IMR-90 (cell line): Measurements from ENCODE around the gene GATA5. TPM values are rescaled to one million over a fixed set of nuclear protein-coding genes. Genes with fewer than 3 reads are reported as not detected.

Experiments used
- ATAC-seq: fragments of 200-7000 bp; cut with Tn5 transposase; 2 replicates; pipeline ENCODE4 v1.9.1; 2020; ENCODE audit warnings: low read depth, mild to moderate bottlenecking, moderate library complexity
- BruUV-seq: library from RNA; stranded (reverse); fragments of 400-500 nt; replicated peaks from 2 replicates; lab custom pipeline; 2021; lab: Mats Ljungman, UMichigan
- CTCF ChIA-PET: fragments of 300-600 bp; formaldehyde crosslinking; extraction: SDS; loops from one replicate; lab custom pipeline; 2021; ENCODE audit warnings: antibody characterized with exemption; lab: Yijun Ruan, JAX
- POLR2A ChIA-PET: fragments of 300-600 bp; sonication (Branson Sonifier 250); formaldehyde crosslinking; loops from one replicate; lab custom pipeline; 2022; ENCODE audit warnings: antibody characterized with exemption; ENCODE audit not compliant: unreplicated experiment; lab: Charles Lee
- DNase-seq: peaks from one replicate; pipeline ENCODE4 v3.0.0; 2013
- H2AFZ ChIP-seq: replicated peaks from 2 replicates; pipeline ENCODE3; 2013; ENCODE audit warnings: low read length, mild to moderate bottlenecking; ENCODE audit not compliant: poor library complexity
- H2AK5ac ChIP-seq: 2 replicates; pipeline ENCODE4 v1.6.1; 2013; ENCODE audit warnings: low read depth, low read length, inconsistent platforms
- H2AK9ac ChIP-seq: replicated peaks from 2 replicates; pipeline ENCODE3; 2013; ENCODE audit warnings: mild to moderate bottlenecking, low read depth, low read length, moderate library complexity; ENCODE audit not compliant: poor library complexity
- H2BK120ac ChIP-seq: 2 replicates; pipeline ENCODE4 v1.6.1; 2013; ENCODE audit warnings: low read depth, low read length, inconsistent platforms
- H2BK15ac ChIP-seq: 3 replicates; pipeline ENCODE4 v1.6.1; 2013; ENCODE audit warnings: low read depth, low read length, inconsistent platforms
- H2BK20ac ChIP-seq: 2 replicates; pipeline ENCODE4 v1.6.1; 2013; ENCODE audit warnings: low read depth, mild to moderate bottlenecking, inconsistent platforms, low read length, moderate library complexity
- H2BK5ac ChIP-seq: 2 replicates; pipeline ENCODE4 v1.6.1; 2013; ENCODE audit warnings: mild to moderate bottlenecking, low read depth, low read length, inconsistent platforms; ENCODE audit not compliant: poor library complexity, severe bottlenecking
- H3K14ac ChIP-seq: replicated peaks from 2 replicates; pipeline ENCODE4 v1.6.1; 2013; ENCODE audit warnings: low read depth, low read length, inconsistent platforms
- H3K18ac ChIP-seq: 2 replicates; pipeline ENCODE4 v1.6.1; 2013; ENCODE audit warnings: low read depth, low read length, control low read depth
- H3K23ac ChIP-seq: 2 replicates; pipeline ENCODE4 v1.6.1; 2013; ENCODE audit warnings: low read depth, low read length, inconsistent platforms
- H3K27ac ChIP-seq: 2 replicates; pipeline ENCODE4 v1.5.1; 2013; ENCODE audit warnings: mild to moderate bottlenecking, control low read depth, low read length; ENCODE audit not compliant: insufficient read depth
- H3K27me3 ChIP-seq: 2 replicates; pipeline ENCODE4 v1.6.1; 2013; ENCODE audit warnings: low read length; ENCODE audit not compliant: control insufficient read depth, insufficient read depth
- H3K36me3 ChIP-seq: 2 replicates; pipeline ENCODE4 v1.6.1; 2013; ENCODE audit warnings: low read length, mixed read lengths; ENCODE audit not compliant: control insufficient read depth, insufficient read depth
- H3K4ac ChIP-seq: 2 replicates; pipeline ENCODE4 v1.6.1; 2013; ENCODE audit warnings: low read depth, low read length, inconsistent platforms
- H3K4me1 ChIP-seq: 2 replicates; pipeline ENCODE4 v1.6.1; 2013; ENCODE audit warnings: low read length, mixed read lengths; ENCODE audit not compliant: control insufficient read depth, insufficient read depth
- H3K4me2 ChIP-seq: 2 replicates; pipeline ENCODE4 v1.6.1; 2013; ENCODE audit warnings: low read depth, mild to moderate bottlenecking, control low read depth, low read length, moderate library complexity
- H3K4me3 ChIP-seq: 2 replicates; pipeline ENCODE4 v1.5.1; 2013; ENCODE audit warnings: low read depth, mild to moderate bottlenecking, control low read depth, low read length, moderate library complexity; ENCODE audit not compliant: insufficient read depth
- H3K56ac ChIP-seq: 2 replicates; pipeline ENCODE4 v1.6.1; 2013; ENCODE audit warnings: low read length, inconsistent platforms; ENCODE audit not compliant: insufficient read depth; ENCODE audit errors: extremely low read depth
- H3K79me1 ChIP-seq, 2 experiments: 2 replicates each; pipeline ENCODE4 v1.6.1; 2013; ENCODE audit warnings: low read length in 2 of 2, inconsistent platforms in 1 of 2, low read depth in 1 of 2
- H3K9ac ChIP-seq: 2 replicates; pipeline ENCODE4 v1.6.1; 2013; ENCODE audit warnings: low read depth, low read length, control low read depth
- H3K9me1 ChIP-seq: 2 replicates; pipeline ENCODE4 v1.6.1; 2013; ENCODE audit warnings: low read length, inconsistent platforms; ENCODE audit not compliant: insufficient read depth
- H3K9me3 ChIP-seq: 2 replicates; pipeline ENCODE4 v1.6.1; 2013; ENCODE audit warnings: low read length; ENCODE audit not compliant: control insufficient read depth, insufficient read depth
- H4K20me1 ChIP-seq: 2 replicates; pipeline ENCODE4 v1.6.1; 2013; ENCODE audit warnings: low read length, inconsistent platforms; ENCODE audit not compliant: insufficient read depth
- H4K5ac ChIP-seq: 2 replicates; pipeline ENCODE4 v1.6.1; 2013; ENCODE audit warnings: mild to moderate bottlenecking, low read depth, low read length, control low read depth
- H4K8ac ChIP-seq, 2 experiments: 2 replicates each; pipeline ENCODE4 v1.6.1; 2013; ENCODE audit warnings: low read depth in 2 of 2, low read length in 2 of 2, control low read depth in 1 of 2, inconsistent platforms in 1 of 2
- H4K91ac ChIP-seq: 2 replicates; pipeline ENCODE4 v1.6.1; 2013; ENCODE audit warnings: low read depth, low read length, inconsistent platforms; ENCODE audit not compliant: insufficient read depth
- BHLHE40 ChIP-seq: fragments of 150-350 bp; IDR thresholded peaks from 2 replicates; pipeline ENCODE4 v1.6.1; 2016; ENCODE audit warnings: mild to moderate bottlenecking, low read depth, low read length
- CEBPB ChIP-seq: IDR thresholded peaks from 2 replicates; pipeline ENCODE4 v1.6.1; 2012; ENCODE audit warnings: low read depth, low read length, improper control_type of control experiment
- CHD1 ChIP-seq: IDR thresholded peaks from 2 replicates; pipeline ENCODE4 v1.6.1; 2012; ENCODE audit warnings: low read depth, low read length, improper control_type of control experiment
- CTCF ChIP-seq: conservative IDR thresholded peaks from 2 replicates; pipeline ENCODE4 v1.5.1; 2012; ENCODE audit warnings: mild to moderate bottlenecking, low read depth, low read length, improper control_type of control experiment
- ELK1 ChIP-seq: fragments of 150-350 bp; IDR thresholded peaks from 2 replicates; pipeline ENCODE4 v1.6.1; 2016; ENCODE audit warnings: low read depth, mild to moderate bottlenecking, low read length, moderate library complexity, borderline replicate concordance
- FOS ChIP-seq: fragments of 150-350 bp; IDR thresholded peaks from 2 replicates; pipeline ENCODE4 v1.6.1; 2016; ENCODE audit warnings: low read depth, low read length
- MAFK ChIP-seq: IDR thresholded peaks from 2 replicates; pipeline ENCODE4 v1.6.1; 2012; ENCODE audit warnings: low read depth, low read length, improper control_type of control experiment
- MAZ ChIP-seq: IDR thresholded peaks from 2 replicates; pipeline ENCODE4 v1.6.1; 2012; ENCODE audit warnings: low read depth, mild to moderate bottlenecking, low read length, improper control_type of control experiment, moderate library complexity, borderline replicate concordance
- MXI1 ChIP-seq: IDR thresholded peaks from 2 replicates; pipeline ENCODE4 v1.6.1; 2012; ENCODE audit warnings: low read depth, mild to moderate bottlenecking, low read length, moderate library complexity, borderline replicate concordance
- NFE2L2 ChIP-seq: fragments of 150-350 bp; IDR thresholded peaks from 2 replicates; pipeline ENCODE4 v1.6.1; 2016; ENCODE audit warnings: low read depth, mild to moderate bottlenecking, low read length
- POLR2A ChIP-seq: IDR thresholded peaks from 2 replicates; pipeline ENCODE4 v1.6.1; 2012; ENCODE audit warnings: mild to moderate bottlenecking, low read depth, low read length
- RAD21 ChIP-seq: IDR thresholded peaks from 2 replicates; pipeline ENCODE4 v1.6.1; 2012; ENCODE audit warnings: low read length, improper control_type of control experiment
- RCOR1 ChIP-seq: IDR thresholded peaks from 2 replicates; pipeline ENCODE4 v1.6.1; 2012; ENCODE audit warnings: mild to moderate bottlenecking, low read length, improper control_type of control experiment; ENCODE audit not compliant: insufficient replicate concordance
- RFX5 ChIP-seq: IDR thresholded peaks from 2 replicates; pipeline ENCODE4 v1.8.0; 2012; ENCODE audit warnings: low read depth, mild to moderate bottlenecking, low read length, moderate library complexity
- SMC3 ChIP-seq: fragments of 150-350 bp; IDR thresholded peaks from 2 replicates; pipeline ENCODE4 v1.6.1; 2016; ENCODE audit warnings: low read depth, mild to moderate bottlenecking, antibody characterized with exemption, low read length, moderate library complexity
- WGBS, 2 experiments: methylation state at CpG; one replicate each; pipeline versions ENCODE4 v1.1.5 to v1.1.7; 2013; ENCODE audit warnings: missing lambda C conversion rate in 2 of 2; ENCODE audit not compliant: insufficient read length in 1 of 2; ENCODE audit errors: extremely low coverage in 2 of 2; 5-methylcytosine and 5-hydroxymethylcytosine counted together
- dilution Hi-C: fragments of 300-500 bp; cut with HindIII; formaldehyde crosslinking; loops from one replicate; pipeline ENCODE4 v1.14.3; 2018; ENCODE audit warnings: low sequenced_read_pairs; ENCODE audit not compliant: unreplicated experiment
- in situ Hi-C: fragments of 300-500 bp; cut with MboI; formaldehyde crosslinking; loops from 3 replicates; pipeline ENCODE4 v1.14.3; 2019; ENCODE audit warnings: low sequenced_read_pairs, inconsistent platforms, mixed read lengths
- intact Hi-C: fragments of 100-400 bp; cut with micrococcal nuclease; formaldehyde crosslinking; loops from 2 replicates; pipeline ENCODE4 v1.10.0; 2022
- polyA plus RNA-seq, 3 experiments: library from polyadenylated mRNA; depleted of rRNA; stranded (reverse); fragments of >200 nt; gene quantifications; 2 replicates each; pipeline ENCODE4 v1.2.3, GENCODE V29; 2012; ENCODE audit warnings: low replicate concordance in 1 of 3
- total RNA-seq: library from RNA; depleted of rRNA; stranded (reverse); fragments of >200 nt; gene quantifications from 2 replicates; pipeline ENCODE4 v1.2.3, GENCODE V29; 2012

GATA5 gene
- total and polyA plus RNA-seq, 2 of the 4 experiments (the other 2 are of a cell fraction) = not detected

GRCh38 chr20:62433658-62434497 lies 41.9 kb downstream of the GATA5 start:
- BruUV-seq = no TSS peak
- peaks cover 8% of the 10 kb centered on the region; the same call in 1 of the 2 replicates for H3K4me1 ChIP-seq
- H2BK20ac ChIP-seq = no peak overlapping the region
- H3K4me3 ChIP-seq = no peak overlapping the region
- in situ Hi-C loops (no loop called here), dilution Hi-C loops (no loop called here), intact Hi-C loops (no loop called here)
- peaks cover 77% of the 10 kb centered on the region for H3K27me3 ChIP-seq
- POLR2A ChIA-PET = no interaction called here
- no peak overlapping the region for H2AK5ac ChIP-seq
- no peak overlapping the region for H2BK5ac ChIP-seq
- H4K5ac ChIP-seq = no peak overlapping the region
- H2BK120ac ChIP-seq = no peak overlapping the region
- H3K9me1 ChIP-seq = no peaks in the 10 kb centered on the region; the same call in 1 of the 2 replicates
- H3K18ac ChIP-seq = no peak overlapping the region
- H4K8ac ChIP-seq = no peak overlapping the region
- ATAC-seq (no peak), DNase-seq (no peak)
- H3K4me2 ChIP-seq = no peak overlapping the region; the same call in 1 of the 2 replicates
- H3K4ac ChIP-seq = no peak overlapping the region
- H3K36me3 ChIP-seq = no peaks in the 10 kb centered on the region
- H3K9ac ChIP-seq = no peak overlapping the region
- no peak overlapping the region for H2AK9ac ChIP-seq
- H3K23ac ChIP-seq = no peak overlapping the region
- no peak overlapping the region for H3K27ac ChIP-seq
- no peaks in the 10 kb centered on the region for H4K20me1 ChIP-seq
- no peak overlapping the region for H2BK15ac ChIP-seq
- H3K79me1 ChIP-seq = no peaks in the 10 kb centered on the region
- H3K14ac ChIP-seq = no peak overlapping the region
- no peak overlapping the region for H2AFZ ChIP-seq
- H3K9me3 ChIP-seq = peaks cover 7% of the 10 kb centered on the region
- no peak overlapping the region for H3K56ac ChIP-seq
- WGBS, 2 experiments = 10% methylated on average over 10 of the region's 32 CpGs; no CpG with 5 or more reads in 1 of the 2 experiments
- H4K91ac ChIP-seq = no peak overlapping the region
- CTCF ChIA-PET = no interaction called here
- TF ChIP-seq ELK1 = no peak
- no peak for TF ChIP-seq SMC3
- TF ChIP-seq MXI1 = no peak
- no peak for TF ChIP-seq FOS
- no peak for TF ChIP-seq CTCF
- TF ChIP-seq POLR2A = no peak
- no peak for TF ChIP-seq MAFK
- TF ChIP-seq RAD21 = no peak
- no peak for TF ChIP-seq MAZ
- TF ChIP-seq CHD1 = no peak
- TF ChIP-seq RCOR1 = no peak
- TF ChIP-seq CEBPB = no peak
- TF ChIP-seq RFX5 = no peak
- TF ChIP-seq NFE2L2 = no peak
- TF ChIP-seq BHLHE40 = no peak
